NCI-H748 (cell line): Measurements from ENCODE around the gene ATP8B2.
A peak's percentile ranks its signal among the peaks of the same experiment; 100 is the strongest.
"Not testable (repeated sequence)": the region's sequence is repeated elsewhere in the genome, so short reads cannot be mapped to it uniquely, and the experiment has no call there.

Experiments
- DNase-seq: peaks from one replicate; lab custom pipeline; 2025; ENCODE audit not compliant: unreplicated experiment; lab: John Stamatoyannopoulos, UW

ATP8B2 gene

GRCh38 chr1:154346276-154346917 is 21.1 kb downstream of the ATP8B2 start:
- no peak for DNase-seq

DNA sequence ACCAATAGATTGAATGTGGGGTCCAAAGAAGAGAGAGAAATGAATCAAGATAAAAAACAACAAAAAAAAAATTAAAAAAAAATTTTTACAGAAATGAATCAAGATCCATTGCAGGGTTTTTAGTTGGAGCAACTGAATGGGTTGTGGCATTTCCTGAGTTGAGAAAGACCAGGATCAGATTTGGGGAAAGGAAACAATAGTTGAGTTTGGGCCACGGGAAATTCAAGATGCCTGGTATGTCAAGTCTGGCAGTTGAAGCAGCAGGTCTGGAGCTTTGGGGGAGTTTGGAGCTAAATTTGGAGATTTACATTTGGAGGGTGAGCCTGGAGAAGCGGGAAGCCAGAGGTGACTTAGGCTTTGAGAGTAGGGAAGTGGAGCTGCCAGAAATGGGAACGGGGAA is 22.6 kb downstream of the ATP8B2 start:
- DNase-seq: no peak

GRCh38 chr1:154348429-154349076 is 23.2 kb downstream of the ATP8B2 start:
- no peak for DNase-seq

DNA sequence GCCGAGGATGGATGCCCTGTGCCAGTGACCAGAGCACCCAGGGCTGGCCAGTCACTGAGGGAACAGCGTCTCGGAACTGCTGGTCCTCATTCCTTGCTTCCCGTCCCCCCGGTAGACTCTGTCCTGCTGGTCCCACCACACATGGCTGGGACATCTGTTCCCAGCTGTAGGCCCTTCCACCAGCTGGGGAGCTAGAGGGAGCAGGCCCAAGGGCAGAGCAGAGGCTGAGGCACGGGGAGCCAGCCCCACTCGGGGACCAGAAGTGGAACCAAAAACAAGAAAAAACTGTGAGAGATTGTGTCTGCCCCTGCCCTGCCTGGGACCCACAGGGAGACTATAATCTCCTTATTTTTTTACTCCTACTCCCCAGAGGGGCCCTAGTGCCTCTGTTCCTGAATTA is 23.8 kb downstream of the ATP8B2 start:
- DNase-seq: no peak

GRCh38 chr1:154350383-154350782 is 25.1 kb downstream of the ATP8B2 start:
- no peak for DNase-seq

DNA sequence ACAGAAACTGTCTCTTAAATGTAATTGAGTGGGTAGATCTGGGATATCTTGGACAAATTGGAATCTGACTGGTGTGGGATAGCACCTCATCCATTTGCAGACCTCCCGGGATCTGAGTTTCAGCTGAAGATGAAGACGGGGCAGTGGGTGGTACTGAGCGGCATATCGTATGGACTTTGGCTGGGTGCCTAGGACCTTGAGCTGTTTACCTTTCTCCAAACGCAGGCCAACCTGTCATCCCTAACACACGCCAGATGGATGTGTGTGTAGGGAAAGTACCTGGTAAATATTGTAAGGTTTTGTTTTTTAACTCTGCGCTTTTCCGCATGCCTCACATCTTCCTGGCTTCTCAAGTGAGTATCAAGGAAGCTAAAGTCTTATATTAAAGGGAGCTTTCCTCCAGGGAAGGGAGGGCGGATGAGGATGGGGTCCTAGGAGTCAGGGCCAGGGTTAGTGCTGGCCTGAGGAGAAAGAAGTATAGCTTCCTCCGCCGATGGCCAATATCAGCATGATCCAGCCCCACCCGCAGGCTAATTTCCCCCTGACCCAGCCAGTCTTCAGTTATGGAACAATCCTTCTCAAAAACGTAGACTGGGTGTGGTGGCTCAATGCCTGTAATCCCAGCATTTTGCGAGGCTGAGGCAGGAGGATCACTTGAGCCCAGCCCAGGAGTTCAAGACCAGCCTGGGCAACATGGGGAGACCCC is 26.2 kb downstream of the ATP8B2 start:
- DNase-seq: peak; percentile 11

GRCh38 chr1:154352245-154352580 is 26.9 kb downstream of the ATP8B2 start:
- DNase-seq: no peak

- peak; percentile 60 for DNase-seq
Observed at GRCh38 chr1:154352581-154353459, 27.5 kb downstream of the ATP8B2 start.

- DNase-seq: no peak
Observed at GRCh38 chr1:154353460-154353904, 28.2 kb downstream of the ATP8B2 start.

DNA sequence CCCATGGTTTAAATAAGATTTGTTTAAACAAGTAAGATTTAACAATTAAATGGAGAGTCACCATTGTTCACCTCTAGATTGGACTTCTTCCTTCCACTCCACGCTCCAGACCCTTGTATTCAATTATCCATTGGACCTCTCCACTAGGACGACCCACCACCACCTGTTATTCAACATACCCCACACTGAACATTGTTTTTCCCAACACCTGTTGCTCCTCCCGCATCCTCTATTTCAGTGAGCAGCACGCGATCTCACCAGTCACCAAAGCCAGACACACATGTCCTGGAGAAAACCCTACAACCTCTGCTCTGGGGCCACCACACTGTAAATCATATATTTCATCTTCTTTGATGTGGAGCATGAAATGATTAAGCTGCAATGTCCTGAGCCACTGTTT is 28.6 kb downstream of the ATP8B2 start:
- no peak for DNase-seq

- no peak for DNase-seq
Observed at GRCh38 chr1:154358519-154358918, 33.2 kb downstream of the ATP8B2 start.

DNA sequence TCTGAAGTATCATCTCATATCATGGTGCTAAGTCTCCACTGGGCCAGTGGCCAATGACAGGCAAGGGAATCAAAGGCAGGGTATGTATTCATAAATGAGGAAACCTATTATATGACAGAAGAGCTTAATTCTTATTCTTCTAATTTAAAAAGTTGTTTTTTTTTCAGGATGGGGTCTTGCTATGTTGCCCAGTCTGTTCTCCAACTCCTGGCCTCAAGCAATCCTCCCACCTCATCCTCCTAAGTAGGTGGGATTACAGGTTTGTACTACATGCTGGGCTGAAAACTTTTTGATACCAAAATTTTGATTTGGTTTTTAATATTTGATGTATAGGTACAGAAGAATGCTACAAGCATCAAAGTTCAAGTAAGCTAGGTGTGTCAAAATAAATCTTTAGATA is 35.0 kb downstream of the ATP8B2 start:
- DNase-seq: no peak

GRCh38 chr1:154360881-154361280 is 35.6 kb downstream of the ATP8B2 start:
- DNase-seq: not testable (repeated sequence)

DNA sequence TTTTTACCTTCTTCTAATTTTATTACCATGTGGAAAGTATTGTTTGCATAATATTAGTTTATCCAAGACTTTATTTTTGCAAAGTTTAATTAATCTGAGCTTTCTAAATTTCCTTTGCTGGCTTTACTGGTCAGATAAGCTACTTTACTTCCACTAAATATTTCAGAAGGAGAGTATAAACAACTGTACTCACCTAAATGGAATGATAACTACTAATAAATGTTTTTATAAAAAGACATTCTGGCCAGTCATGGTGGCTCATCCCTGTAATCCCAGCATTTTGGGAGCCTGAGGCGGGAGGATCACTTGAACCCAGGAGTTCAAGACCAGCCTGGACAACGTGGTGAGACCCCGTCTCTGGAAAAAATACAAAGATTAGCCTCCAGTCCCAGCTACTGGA is 36.0 kb downstream of the ATP8B2 start:
- DNase-seq: no peak

GRCh38 chr1:154371436-154371835 is 46.1 kb downstream of the ATP8B2 start:
- DNase-seq: no peak

GRCh38 chr1:154373777-154374357 is 48.5 kb downstream of the ATP8B2 start:
- DNase-seq: not testable (repeated sequence)

DNA sequence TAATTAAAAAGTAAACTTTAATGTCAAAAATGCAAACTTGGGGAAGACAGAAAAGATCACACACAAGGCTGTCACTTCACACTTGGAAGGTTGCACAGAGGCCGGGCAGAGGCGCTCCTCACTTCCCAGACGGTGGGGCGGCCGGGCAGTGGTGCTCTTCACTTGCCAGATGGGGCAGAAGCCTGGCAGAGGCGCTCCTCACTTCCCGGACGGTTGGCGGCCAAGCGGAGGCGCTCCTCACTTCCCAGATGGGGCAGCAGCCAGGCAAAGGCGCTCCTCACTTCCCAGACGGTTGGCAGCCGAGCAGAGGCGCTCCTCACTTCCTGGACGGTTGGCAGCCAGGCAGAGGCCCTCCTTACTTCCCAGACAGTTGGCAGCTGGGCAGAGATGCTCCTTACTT is 54.0 kb downstream of the ATP8B2 start:
- no peak for DNase-seq

DNA sequence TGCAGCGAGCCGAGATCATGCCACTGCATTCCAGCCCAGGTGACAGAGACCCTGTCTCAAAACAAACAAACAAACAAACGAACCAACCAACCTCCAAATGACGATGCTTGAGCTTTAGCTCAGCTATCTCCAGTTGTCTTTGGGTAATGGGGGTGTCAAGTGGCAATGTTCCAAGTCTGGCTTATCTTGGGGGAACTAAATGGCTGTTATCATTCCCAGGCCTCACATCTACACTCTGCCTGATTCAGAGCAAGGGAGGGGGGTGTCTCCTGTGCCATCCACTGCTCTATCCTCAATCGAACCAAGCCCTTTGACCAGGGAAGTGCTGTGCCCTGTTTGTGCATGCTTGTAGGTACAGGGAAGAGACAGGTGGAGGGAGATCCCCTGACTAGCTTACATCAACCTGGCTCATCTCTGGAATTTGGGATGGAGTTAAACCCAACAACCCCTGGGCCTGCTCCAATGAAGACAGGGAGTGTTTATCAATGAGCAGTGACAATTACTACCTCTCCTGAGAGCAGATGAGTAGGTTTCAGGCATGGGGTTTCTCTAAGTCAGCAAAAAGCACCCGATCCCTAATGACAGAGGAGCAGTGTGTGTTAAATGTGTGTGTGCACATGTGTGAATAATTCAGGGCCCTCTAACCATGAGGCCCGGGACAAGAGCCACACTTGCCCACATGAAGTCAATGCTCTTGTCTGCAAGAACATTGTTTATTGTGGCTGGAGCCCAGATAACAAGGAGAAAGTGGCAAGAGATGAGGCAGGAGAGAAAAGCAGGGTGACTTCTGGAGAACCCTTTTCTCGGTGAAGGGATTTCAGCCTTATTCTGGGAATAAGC is 59.5 kb downstream of the ATP8B2 start:
- DNase-seq: no peak

DNA sequence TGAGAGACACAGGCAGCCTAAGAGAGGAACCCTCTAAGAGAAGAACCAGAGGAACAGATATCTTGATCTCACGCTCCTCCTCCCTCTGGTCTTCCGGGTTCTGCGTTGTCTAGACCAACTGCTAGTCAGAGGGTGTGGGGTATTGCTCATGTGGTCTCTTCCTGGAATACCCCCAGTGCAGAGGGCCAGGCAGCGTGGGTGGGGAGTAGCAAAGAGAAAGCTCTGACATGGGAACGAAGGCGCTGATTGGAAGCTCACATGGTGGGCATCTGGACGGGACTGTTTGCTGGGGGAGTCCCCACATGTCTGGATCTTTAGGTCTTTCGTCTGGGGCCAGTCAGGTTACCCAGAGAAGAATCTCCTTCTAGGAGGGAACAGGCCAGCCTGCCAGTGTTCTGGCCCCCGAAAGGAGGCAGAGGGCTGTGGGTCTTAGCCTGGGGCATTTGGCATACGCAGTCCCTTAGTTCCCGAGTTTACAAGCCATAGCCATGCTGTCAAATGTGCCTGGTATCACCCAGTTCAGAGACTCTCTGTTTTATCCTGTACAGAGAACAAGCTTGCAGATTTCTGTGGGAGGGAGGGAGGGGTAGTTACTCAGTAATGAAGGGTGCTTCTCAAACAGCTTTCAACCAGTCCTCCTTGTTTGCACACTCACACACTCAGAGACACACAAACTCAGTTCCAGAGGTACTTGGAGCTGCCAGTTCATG is 61.5 kb downstream of the ATP8B2 start:
- no peak for DNase-seq
